ENCODE measurements around the gene TNS4. TPM values are rescaled to one million over a fixed set of nuclear protein-coding genes. Genes with fewer than 3 reads are reported as not detected.

Gene TNS4
- total and polyA plus RNA-seq, 9 of the 15 experiments (the other 6 are each of a cell fraction or from before 2014, with no cell fraction given): 0.04 to 0.73 (median 0.24) TPM; not detected in 1

DNA sequence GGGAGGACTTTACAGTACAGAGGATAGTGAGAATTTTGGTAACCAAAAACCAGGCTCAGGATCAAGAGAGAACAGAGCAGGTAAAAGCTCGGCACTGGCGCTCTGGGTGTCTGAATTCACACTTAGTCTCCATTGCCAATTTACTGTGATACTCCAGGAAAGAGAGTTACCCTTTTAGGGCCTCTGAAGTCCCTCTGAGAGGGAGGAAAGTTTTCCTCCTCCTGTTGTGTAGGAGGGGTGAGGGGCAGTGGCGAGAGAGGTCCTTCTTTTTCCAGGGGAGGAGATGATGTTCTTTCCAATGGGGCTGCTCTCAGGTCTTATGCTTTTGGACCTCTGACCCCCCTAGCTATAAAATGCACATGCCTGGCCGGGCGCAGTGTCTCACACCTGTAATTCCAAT lies 5.4 kb upstream of the TNS4 start:
- in situ Hi-C loops (cut with MboI) (no loop called here), intact Hi-C loops (cut with micrococcal nuclease) (no loop called here)
- CTCF ChIA-PET (ENCODE audit: low intra/inter-chr PET ratio): no interaction called here
- TF ChIP-seq RCOR1 (IDR thresholded peaks at IDR 0.05; ENCODE audit: borderline replicate concordance in 1 of 2, low read depth in 2 of 2, low read length in 2 of 2) (no peak), ZNF384 (IDR thresholded peaks at IDR 0.05; ENCODE audit: low read depth, low read length) (no peak), TCF7L2 (IDR thresholded peaks at IDR 0.05; ENCODE audit: low read depth, low read length) (no peak), XRCC5 (IDR thresholded peaks at IDR 0.05; ENCODE audit: low read depth, low read length) (no peak), MEF2A (IDR thresholded peaks at IDR 0.05; ENCODE audit: control insufficient read depth, low read depth, low read length) (no peak), EP400 (IDR thresholded peaks at IDR 0.05) (no peak), PTBP1 (IDR thresholded peaks at IDR 0.05; ENCODE audit: low read depth, low read length) (no peak), CHCHD3 (CRISPR knock-in tag; IDR thresholded peaks at IDR 0.05) (no peak), CHD1 (IDR thresholded peaks at IDR 0.05; ENCODE audit: low read length) (no peak)
- TF ChIP-seq, protein P1, sequence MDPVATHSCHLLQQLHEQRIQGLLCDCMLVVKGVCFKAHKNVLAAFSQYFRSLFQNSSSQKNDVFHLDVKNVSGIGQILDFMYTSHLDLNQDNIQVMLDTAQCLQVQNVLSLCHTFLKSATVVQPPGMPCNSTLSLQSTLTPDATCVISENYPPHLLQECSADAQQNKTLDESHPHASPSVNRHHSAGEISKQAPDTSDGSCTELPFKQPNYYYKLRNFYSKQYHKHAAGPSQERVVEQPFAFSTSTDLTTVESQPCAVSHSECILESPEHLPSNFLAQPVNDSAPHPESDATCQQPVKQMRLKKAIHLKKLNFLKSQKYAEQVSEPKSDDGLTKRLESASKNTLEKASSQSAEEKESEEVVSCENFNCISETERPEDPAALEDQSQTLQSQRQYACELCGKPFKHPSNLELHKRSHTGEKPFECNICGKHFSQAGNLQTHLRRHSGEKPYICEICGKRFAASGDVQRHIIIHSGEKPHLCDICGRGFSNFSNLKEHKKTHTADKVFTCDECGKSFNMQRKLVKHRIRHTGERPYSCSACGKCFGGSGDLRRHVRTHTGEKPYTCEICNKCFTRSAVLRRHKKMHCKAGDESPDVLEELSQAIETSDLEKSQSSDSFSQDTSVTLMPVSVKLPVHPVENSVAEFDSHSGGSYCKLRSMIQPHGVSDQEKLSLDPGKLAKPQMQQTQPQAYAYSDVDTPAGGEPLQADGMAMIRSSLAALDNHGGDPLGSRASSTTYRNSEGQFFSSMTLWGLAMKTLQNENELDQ (CRISPR knock-in tag; IDR thresholded peaks at IDR 0.05; ENCODE audit: borderline replicate concordance): no peak
- no peaks in the 10 kb centered on the region for H3K9me3 ChIP-seq (replicated peaks; ENCODE audit: control insufficient read depth, insufficient read depth, low read depth, low read length)
- DNase-seq (ENCODE audit: extremely low read depth in 1 of 4, low spot score in 3 of 4) (no peak), ATAC-seq (no peak), FAIRE-seq (no peak)
- H3K9me1 ChIP-seq (ENCODE audit: control insufficient read depth, insufficient read depth, low read length): peaks cover under 1% of the 10 kb centered on the region
- no peaks in the 10 kb centered on the region for H4K20me1 ChIP-seq (replicated peaks; ENCODE audit: control insufficient read depth, insufficient read depth, low read length)
- H3K36me3 ChIP-seq (ENCODE audit: control insufficient read depth, insufficient read depth, low read length): no peaks in the 10 kb centered on the region
- POLR2A ChIA-PET: interaction anchor here (0.6 to 1.0 kb wide), 3 partner anchors 13 to 1182 kb away, joined by 3 to 5 read pairs (median 3); no protein-coding TSS in a partner anchor
- BruUV-seq (replicated peaks): no TSS peak
- H3K79me2 ChIP-seq (ENCODE audit: control insufficient read depth, insufficient read depth, low read length): no peaks in the 10 kb centered on the region
- no peak overlapping the region for H3K4me2 ChIP-seq (ENCODE audit: insufficient read depth, low read length)
- no peak overlapping the region for H3K9ac ChIP-seq (ENCODE audit: insufficient read depth in 1 of 2, low read depth in 2 of 2, low read length in 2 of 2)
- H3K27ac ChIP-seq (ENCODE audit: extremely low read depth, low read depth, low read length): no peak overlapping the region
- no peaks in the 10 kb centered on the region; a peak in 1 of 5 replicates for H3K27me3 ChIP-seq (ENCODE audit: control insufficient read depth in 2 of 2, insufficient read depth in 2 of 2, low read length in 2 of 2)
- 27% methylated on average over 4 of the region's 5 CpGs for WGBS (ENCODE audit: insufficient coverage, low coverage, missing lambda C conversion rate)
- H3K4me1 ChIP-seq (replicated peaks in 1 of 2; ENCODE audit: control insufficient read depth in 2 of 2, insufficient read depth in 2 of 2, low read length in 2 of 2): peaks cover under 1 to 6% of the 10 kb centered on the region in 2 experiments; a peak in 2 of 5 replicates
- H3K4me3 ChIP-seq: no peak overlapping the region
- H2AFZ ChIP-seq (ENCODE audit: low read depth, low read length): peak overlapping the region; percentile 19; the same call in 1 of the 2 replicates

All from K562 (cell line).